ENCODE results near the gene TC2N. TPM values are rescaled to one million over a fixed set of nuclear protein-coding genes. Genes with fewer than 3 reads are reported as not detected.

The TC2N gene
- total RNA-seq (2022), result 82.7 and 86.6 TPM in 2 replicates
- Bru-seq, nascent RNA, result percentile 93 among the genes with signal in this experiment
- percentile 85 among the genes with signal in this experiment for BruChase-seq, experiment 1, labeled RNA remaining after a 6-hour chase
- BruChase-seq, experiment 2, labeled RNA remaining after a 2-hour chase, result percentile 84 among the genes with signal in this experiment
- long read RNA-seq, full-length matches to known transcripts, result 39 of 53 reads
- long read RNA-seq, partial matches to known transcripts, result 6 of 53 reads
- long read RNA-seq, other reads (novel, unspliced or antisense), result 8 of 53 reads

DNA sequence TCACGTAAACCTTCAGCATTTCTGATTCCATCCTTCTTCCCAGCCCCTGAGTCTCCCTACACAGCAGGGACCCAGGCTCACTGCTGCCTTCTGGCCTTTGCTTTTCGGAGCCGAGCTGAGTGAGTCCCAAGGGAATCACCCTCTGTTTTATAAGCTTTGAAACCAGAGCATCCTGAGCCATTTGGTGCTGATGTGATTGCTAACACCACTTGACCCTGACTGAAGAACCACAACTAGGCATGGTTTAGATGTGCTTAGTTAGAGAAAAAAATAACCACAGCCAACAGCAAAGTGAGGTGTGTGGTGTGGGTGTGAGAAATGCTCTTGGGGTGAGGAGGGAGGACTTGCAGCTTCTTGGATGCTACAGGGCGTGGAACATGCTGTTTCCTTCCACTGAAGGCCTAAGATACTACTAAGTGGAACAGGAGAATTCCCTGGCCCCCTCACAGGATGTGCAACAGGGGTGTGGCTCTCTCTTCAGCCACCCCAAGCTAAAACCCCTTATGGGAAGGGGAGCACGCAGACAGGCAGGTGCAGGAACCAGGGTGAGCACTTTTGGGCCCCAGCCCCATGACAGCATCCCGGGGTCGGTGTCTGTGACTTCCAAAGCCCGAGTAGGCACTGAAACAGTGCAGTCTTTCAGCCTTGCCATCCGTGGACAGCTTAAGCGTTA is at the start of gene TC2N:
Gene TC2N, minus strand, starts transcription at position 221 of the 673 bp plus-strand sequence. CDS start 53,767 bp downstream, outside the sequence.
- BruUV-seq (replicated peaks), result no TSS peak
- Mint-ChIP-seq H3K27me3 (ENCODE audit: unreplicated experiment) (no peaks in the 10 kb centered on the region), H3K9me3 (ENCODE audit: low read depth, unreplicated experiment) (no peaks in the 10 kb centered on the region), H3K27ac (ENCODE audit: unreplicated experiment) (no peak within 1 kb of the TSS), H3K4me1 (ENCODE audit: low read depth, unreplicated experiment) (peaks cover 22% of the 10 kb centered on the region), H3K36me3 (ENCODE audit: insufficient read depth, unreplicated experiment) (peaks cover 7% of the 10 kb centered on the region), H3K4me3 (ENCODE audit: low read depth, unreplicated experiment) (no peak within 1 kb of the TSS)
- CTCF ChIA-PET, result interaction anchor here (0.5 to 0.8 kb wide), 2 partner anchors 25 to 360 kb away, joined by 3 read pairs; no protein-coding TSS in a partner anchor
- no peak for DNase-seq
- TF ChIP-seq, protein P1, sequence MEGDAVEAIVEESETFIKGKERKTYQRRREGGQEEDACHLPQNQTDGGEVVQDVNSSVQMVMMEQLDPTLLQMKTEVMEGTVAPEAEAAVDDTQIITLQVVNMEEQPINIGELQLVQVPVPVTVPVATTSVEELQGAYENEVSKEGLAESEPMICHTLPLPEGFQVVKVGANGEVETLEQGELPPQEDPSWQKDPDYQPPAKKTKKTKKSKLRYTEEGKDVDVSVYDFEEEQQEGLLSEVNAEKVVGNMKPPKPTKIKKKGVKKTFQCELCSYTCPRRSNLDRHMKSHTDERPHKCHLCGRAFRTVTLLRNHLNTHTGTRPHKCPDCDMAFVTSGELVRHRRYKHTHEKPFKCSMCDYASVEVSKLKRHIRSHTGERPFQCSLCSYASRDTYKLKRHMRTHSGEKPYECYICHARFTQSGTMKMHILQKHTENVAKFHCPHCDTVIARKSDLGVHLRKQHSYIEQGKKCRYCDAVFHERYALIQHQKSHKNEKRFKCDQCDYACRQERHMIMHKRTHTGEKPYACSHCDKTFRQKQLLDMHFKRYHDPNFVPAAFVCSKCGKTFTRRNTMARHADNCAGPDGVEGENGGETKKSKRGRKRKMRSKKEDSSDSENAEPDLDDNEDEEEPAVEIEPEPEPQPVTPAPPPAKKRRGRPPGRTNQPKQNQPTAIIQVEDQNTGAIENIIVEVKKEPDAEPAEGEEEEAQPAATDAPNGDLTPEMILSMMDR (IDR thresholded peaks at IDR 0.05; ENCODE audit: unreplicated experiment), result no peak
- intact Hi-C loops (cut with micrococcal nuclease; ENCODE audit: unreplicated experiment), result no loop called here

DNA sequence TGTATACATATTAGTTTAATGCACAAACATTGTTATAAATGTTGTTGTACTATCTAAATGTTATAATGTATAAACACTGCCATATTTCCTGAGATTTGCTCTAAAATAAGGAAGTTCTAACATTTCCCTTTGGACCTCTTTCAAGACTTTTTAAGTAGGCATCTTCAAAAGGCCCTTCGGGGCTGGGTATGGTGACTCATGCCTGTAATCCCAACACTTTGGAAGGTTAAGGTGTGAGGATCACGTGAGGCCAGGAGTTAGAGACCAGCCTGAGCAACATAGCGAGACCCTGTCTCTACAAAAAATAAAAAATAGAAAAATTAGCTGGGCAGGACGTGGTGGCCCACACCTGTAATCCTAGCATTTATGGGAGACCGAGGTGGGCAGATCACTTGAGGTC is 44.7 kb upstream of the TC2N start:
- Mint-ChIP-seq H3K9me3 (ENCODE audit: low read depth, unreplicated experiment) (peaks cover 2% of the 10 kb centered on the region), H3K4me1 (ENCODE audit: low read depth, unreplicated experiment) (peaks cover 12% of the 10 kb centered on the region), H3K36me3 (ENCODE audit: insufficient read depth, unreplicated experiment) (no peaks in the 10 kb centered on the region), H3K27ac (ENCODE audit: unreplicated experiment) (no peak overlapping the region), H3K27me3 (ENCODE audit: unreplicated experiment) (no peaks in the 10 kb centered on the region), H3K4me3 (ENCODE audit: low read depth, unreplicated experiment) (no peak overlapping the region)
- CTCF ChIA-PET, result interaction anchor here (0.6 to 2.0 kb wide), 10 partner anchors 15 to 323 kb away, joined by 3 to 19 read pairs (median 4); no protein-coding TSS in a partner anchor
- TF ChIP-seq, protein P1 (IDR thresholded peaks at IDR 0.05; ENCODE audit: unreplicated experiment), result no peak
- BruUV-seq (replicated peaks), result no TSS peak
- intact Hi-C loops (cut with micrococcal nuclease; ENCODE audit: unreplicated experiment), result loop anchor here (5.0 kb wide), 3 partner anchors 40 to 260 kb away; no protein-coding TSS in a partner anchor
- no peak for DNase-seq

DNA sequence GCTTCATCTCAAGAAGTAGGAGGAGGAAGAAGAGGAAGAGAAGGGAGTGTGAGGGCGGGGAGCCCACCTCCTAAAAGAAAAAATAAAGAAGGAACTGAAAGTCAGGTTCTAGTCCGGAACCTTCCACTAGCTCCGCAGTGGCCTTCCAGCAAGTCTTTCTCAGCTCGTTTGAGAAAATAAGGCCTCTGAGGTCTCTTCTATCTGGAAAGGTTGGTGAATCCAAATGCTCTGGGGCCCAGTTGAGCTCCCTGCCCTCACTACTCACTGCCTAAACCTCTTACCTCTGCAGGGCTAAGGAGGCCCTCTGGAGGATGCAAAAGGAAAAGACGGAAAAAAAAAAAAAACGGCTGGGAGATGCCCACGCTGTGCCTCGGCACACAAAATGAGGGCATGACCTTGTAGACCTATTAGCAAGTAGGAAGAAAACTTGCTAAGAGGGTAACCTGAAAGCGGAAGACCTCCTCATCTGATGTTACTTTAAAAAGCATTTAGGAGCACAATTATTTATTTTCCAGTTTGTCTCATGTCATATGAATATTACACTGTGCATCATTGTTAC is 44.2 kb upstream of the TC2N start:
- peak; percentile 52 for DNase-seq
- peaks cover 12% of the 10 kb centered on the region for H3K4me1 Mint-ChIP-seq (ENCODE audit: low read depth, unreplicated experiment)
- intact Hi-C loops (cut with micrococcal nuclease; ENCODE audit: unreplicated experiment), result loop anchor here (5.0 kb wide), 3 partner anchors 39 to 259 kb away; no protein-coding TSS in a partner anchor
- H3K27ac Mint-ChIP-seq (ENCODE audit: unreplicated experiment), result no peak overlapping the region
- peaks cover 2% of the 10 kb centered on the region for H3K9me3 Mint-ChIP-seq (ENCODE audit: low read depth, unreplicated experiment)
- H3K36me3 Mint-ChIP-seq (ENCODE audit: insufficient read depth, unreplicated experiment), result no peaks in the 10 kb centered on the region
- no TSS peak for BruUV-seq (replicated peaks)
- CTCF ChIA-PET, result interaction anchor here (0.5 to 2.0 kb wide), 17 partner anchors 15 to 264 kb away, joined by 3 to 19 read pairs (median 4); no protein-coding TSS in a partner anchor
- H3K27me3 Mint-ChIP-seq (ENCODE audit: unreplicated experiment), result no peaks in the 10 kb centered on the region
- no peak overlapping the region for H3K4me3 Mint-ChIP-seq (ENCODE audit: low read depth, unreplicated experiment)
- TF ChIP-seq, protein P1 (IDR thresholded peaks at IDR 0.05; ENCODE audit: unreplicated experiment), result no peak

DNA sequence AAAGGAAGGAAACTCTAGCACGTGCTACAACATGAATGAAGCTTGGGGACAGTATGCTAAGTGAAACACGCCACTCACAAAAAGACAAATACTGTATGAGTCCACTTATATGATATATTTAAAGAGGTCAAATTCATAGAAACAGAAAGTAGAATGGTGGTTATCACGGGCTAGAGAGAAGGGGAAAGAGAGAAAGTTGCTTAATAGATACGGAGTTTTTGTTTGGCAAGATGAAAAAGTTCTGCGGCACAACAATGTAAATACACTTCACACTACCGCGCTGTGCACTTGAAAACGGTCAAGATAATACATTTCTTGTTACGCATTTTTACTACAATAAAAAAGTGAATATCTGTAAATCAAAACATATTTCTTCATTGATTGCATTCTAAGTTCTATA is 42.9 kb upstream of the TC2N start:
- Mint-ChIP-seq H3K9me3 (ENCODE audit: low read depth, unreplicated experiment) (peaks cover 2% of the 10 kb centered on the region), H3K4me3 (ENCODE audit: low read depth, unreplicated experiment) (no peak overlapping the region), H3K27ac (ENCODE audit: unreplicated experiment) (no peak overlapping the region), H3K27me3 (ENCODE audit: unreplicated experiment) (no peaks in the 10 kb centered on the region), H3K36me3 (ENCODE audit: insufficient read depth, unreplicated experiment) (no peaks in the 10 kb centered on the region), H3K4me1 (ENCODE audit: low read depth, unreplicated experiment) (peaks cover 12% of the 10 kb centered on the region)
- TF ChIP-seq, protein P1 (IDR thresholded peaks at IDR 0.05; ENCODE audit: unreplicated experiment), result no peak
- no peak for DNase-seq
- no TSS peak for BruUV-seq (replicated peaks)
- CTCF ChIA-PET, result interaction anchor here (1.6 to 2.0 kb wide), 2 partner anchors 37 to 52 kb away, joined by 8 to 19 read pairs; no protein-coding TSS in a partner anchor
- intact Hi-C loops (cut with micrococcal nuclease; ENCODE audit: unreplicated experiment), result loop anchor here (5.0 kb wide), 3 partner anchors 38 to 258 kb away; no protein-coding TSS in a partner anchor

Data from Calu3 (cell line).